NCI-H1436 treated with DMSO at 0.1 percent for 48 hours (cell line): ENCODE data around the gene TLE4.
"Not testable (repeated sequence)": the region's sequence is repeated elsewhere in the genome, so short reads cannot be mapped to it uniquely, and the experiment has no call there.

Experiments
- DNase-seq: peaks from one replicate; lab custom pipeline; 2025; lab: John Stamatoyannopoulos, UW

The TLE4 gene

GRCh38 chr9:79736051-79736450 lies 164.3 kb downstream of the TLE4 start:
- no peak for DNase-seq

GRCh38 chr9:79741381-79741780 lies 169.6 kb downstream of the TLE4 start:
- no peak for DNase-seq

DNA sequence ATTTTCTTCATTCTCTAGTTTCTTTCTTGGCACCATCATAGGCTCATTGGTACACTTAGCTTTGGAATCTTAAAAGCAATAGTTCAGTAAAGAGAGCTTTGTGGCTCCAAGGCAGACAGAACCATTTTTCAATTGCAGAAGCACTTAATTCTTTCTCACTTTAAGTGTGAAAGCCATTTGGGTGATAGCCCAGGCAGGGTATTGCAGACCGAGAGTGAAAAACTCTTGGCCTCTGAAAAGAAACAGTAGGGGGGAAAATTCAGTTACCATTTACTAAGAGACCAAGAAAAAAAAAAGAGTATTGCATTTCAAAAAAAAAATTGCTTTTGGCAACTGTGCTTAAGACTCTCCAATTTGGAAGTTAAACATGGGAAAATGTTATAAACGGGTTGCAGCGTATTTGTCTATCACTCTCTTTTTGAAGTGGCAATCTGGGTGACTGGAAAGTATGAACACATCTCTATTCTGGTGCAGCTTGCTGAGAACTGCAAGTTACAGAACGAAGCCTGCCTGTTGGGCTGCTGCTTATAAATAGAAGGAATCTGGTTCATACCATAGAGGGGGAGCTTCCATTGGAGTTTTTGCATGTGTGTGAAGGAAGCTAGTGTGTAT lies 170.5 kb downstream of the TLE4 start:
- DNase-seq = no peak

DNA sequence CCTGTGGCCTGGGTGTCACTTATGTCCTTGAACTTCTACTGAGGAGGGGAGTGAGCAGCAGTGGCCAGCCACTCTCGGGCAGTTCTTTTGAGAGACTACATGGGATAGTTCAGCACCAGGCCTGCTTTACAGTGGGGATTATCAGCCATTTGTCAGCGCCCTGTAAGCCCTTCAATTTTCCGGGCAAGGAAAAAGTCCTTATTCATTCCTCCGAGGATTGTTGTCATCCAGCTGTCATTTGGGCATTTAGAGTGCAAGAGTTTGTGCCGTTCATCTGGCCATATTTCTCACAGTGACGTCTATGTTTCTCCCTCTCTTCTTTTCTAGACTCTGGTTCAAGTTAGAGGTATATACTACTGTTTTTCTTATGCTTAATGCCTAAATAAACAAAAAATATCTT lies 172.8 kb downstream of the TLE4 start:
- DNase-seq = no peak

DNA sequence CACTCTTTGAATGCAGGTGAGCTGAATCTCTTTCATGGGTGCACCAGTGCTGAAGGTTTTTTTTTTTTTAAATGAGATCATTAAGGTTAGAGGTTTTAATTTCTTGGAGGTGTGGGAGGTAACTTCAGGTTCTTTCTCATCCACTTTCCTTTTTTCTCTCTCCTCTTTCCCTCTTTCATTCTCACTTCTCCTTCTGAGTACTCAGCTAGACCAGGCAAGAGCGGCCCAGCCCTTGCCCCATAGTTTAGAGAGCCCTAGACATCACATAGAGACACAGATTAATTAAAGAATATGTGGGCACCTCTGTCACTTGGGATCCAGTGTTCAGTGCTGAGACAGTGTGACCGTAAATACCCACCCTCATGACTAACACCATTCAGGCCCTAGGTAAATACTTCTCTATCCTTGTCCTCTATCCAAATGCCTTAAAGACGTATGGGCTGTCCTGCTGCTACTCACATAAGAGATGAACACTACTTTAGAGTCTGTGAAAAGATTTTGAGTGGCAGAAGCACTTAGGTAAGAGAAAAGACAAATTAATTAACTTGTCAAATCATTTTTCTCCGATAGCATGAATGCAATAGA lies 174.1 kb downstream of the TLE4 start:
- no peak for DNase-seq

GRCh38 chr9:79751895-79752466 lies 180.2 kb downstream of the TLE4 start:
- not testable (repeated sequence) for DNase-seq

- no peak for DNase-seq
These were observed 184.6 kb downstream of the TLE4 start for GRCh38 chr9:79756414-79756813.

- no peak for DNase-seq
These were observed 185.3 kb downstream of the TLE4 start for GRCh38 chr9:79757074-79757473.

GRCh38 chr9:79757881-79758669 lies 186.3 kb downstream of the TLE4 start:
- DNase-seq = no peak

GRCh38 chr9:79759460-79759859 lies 187.7 kb downstream of the TLE4 start:
- no peak for DNase-seq

GRCh38 chr9:79762070-79762469 lies 190.3 kb downstream of the TLE4 start:
- no peak for DNase-seq

DNA sequence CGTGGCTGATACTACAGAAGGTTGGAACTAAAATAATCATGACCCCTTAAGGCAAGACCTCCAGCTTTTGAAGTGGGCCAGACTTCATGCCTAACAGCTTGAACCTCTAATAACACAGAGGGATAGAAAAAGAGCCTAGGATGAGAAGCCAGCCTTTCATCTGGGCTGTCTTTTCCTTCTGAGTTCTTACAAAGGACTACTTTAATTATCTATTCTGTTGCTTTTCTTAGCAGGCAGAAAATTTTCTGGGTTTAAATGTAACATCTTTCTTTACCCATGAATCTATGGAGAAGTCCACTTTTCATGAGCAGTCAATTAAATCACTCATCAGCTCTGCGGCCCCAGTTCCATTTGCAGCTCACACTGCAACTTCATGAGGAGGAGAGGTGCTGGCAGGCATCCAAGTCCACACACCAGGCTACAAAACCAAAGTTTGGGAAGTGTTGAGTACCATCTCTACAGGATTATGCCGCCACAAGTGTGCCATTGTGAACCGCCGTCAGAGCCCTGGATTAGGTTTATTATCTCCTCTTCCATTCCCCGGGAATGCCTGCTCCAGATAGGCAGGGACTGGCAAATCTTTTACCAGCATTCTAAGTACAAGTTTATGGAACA lies 192.0 kb downstream of the TLE4 start:
- DNase-seq = no peak

DNA sequence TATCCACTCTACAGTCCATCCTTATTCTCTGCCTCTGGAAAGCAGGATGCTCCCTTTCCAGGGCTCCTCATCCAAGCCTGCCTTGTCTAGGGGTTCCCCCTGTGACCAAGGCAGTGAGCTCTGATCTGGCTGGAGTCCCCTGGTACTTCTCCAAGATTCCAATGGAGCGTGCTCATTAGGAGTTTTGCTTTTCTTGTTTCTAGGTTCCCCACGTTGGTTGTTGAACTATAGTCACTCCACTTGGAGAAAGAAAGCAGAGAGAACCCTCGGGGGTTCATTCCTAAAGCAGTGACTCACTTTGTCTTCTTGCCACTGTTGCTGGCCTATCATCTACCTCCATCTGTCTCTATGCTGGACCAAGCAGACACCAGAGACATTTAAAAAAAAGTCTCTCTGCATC lies 192.6 kb downstream of the TLE4 start:
- no peak for DNase-seq

GRCh38 chr9:79765466-79765865 lies 193.7 kb downstream of the TLE4 start:
- no peak for DNase-seq

- DNase-seq = no peak
These were observed 194.3 kb downstream of the TLE4 start for GRCh38 chr9:79766091-79766490.

DNA sequence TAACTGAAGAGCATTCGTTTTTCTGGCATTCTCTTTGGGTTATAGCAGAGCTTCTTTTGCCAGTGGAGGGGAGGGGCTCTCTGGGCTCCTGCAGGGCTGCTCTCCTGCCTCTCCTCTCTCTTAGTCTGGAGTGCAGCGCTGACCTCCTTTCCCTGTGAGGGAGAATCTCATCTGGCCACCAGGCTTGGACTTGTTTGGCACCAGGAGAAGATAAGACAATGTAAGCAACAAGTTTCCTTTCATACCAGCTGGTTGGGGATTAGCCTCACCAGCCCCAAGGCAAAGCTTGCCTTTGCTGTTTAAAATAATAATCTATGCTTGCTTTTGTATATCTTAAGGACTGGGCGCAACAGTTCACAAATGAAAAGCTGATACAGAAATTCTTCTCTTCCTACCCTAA lies 196.4 kb downstream of the TLE4 start:
- DNase-seq = no peak

DNA sequence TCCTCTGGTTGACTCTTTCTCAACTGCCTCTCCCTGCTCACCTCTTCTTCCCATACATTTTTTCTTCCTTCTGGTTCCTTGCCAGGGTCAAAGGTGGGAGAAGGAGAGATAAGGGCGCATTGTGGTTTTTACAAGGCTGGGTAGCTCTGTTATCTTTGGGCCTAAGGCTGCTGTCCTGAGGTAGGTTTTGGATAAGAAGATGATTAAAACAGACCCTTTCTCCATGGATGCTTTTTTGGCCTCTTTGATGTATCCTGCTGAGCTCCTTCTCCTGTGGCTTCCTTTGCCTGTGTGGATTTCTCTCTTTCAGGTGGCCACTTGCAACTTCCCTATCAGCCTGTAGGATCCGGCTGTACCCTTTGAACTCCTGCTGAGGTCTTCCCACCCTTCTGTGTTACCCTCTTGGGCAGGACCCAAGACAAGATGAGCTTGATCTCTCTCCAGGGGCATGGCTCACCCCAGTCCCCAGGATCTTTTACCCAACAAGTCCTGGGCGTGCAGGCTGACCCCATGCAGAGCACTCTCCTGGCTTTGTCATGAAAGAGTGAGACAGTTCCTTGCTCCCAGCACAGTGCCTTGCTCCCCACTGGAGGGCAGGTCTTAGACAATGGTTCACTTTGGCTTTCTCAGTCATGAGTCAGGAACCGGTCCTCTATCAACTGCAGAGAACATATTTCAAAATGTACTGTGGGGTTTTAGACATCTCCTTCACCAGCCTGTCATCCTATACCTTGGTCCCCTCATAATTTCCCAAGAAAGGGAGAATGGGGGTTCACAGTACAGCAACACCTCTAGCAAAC lies 197.9 kb downstream of the TLE4 start:
- DNase-seq = no peak

GRCh38 chr9:79774356-79774755 lies 202.6 kb downstream of the TLE4 start:
- no peak for DNase-seq
